ENCODE measurements around the gene KRI1.
A peak's percentile ranks its signal among the peaks of the same experiment; 100 is the strongest.

The KRI1 gene

GRCh38 chr19:10523135-10523636 lies 42.6 kb downstream of the KRI1 start:
- H3K27me3 ChIP-seq (replicated peaks; ENCODE audit: control insufficient read depth, insufficient read depth, low read length), result peaks cover 17% of the 10 kb centered on the region
- no peak for DNase-seq (ENCODE audit: low read depth)
- H3K9ac ChIP-seq (ENCODE audit: low read length), result no peak overlapping the region
- no peak overlapping the region for H3K4me3 ChIP-seq (ENCODE audit: low read length)
- H3K9me3 ChIP-seq (ENCODE audit: control insufficient read depth, low read length), result no peaks in the 10 kb centered on the region
- H3K4me1 ChIP-seq (ENCODE audit: control insufficient read depth, insufficient read depth, low read length), result peaks cover 7% of the 10 kb centered on the region
- no peaks in the 10 kb centered on the region for H3K36me3 ChIP-seq (ENCODE audit: control insufficient read depth, insufficient read depth, low read length, severe bottlenecking)

GRCh38 chr19:10521461-10522171 lies 44.2 kb downstream of the KRI1 start:
- no peak for DNase-seq (ENCODE audit: low read depth)
- H3K4me3 ChIP-seq (ENCODE audit: low read length), result no peak overlapping the region
- H3K9ac ChIP-seq (ENCODE audit: low read length), result no peak overlapping the region
- no peaks in the 10 kb centered on the region for H3K9me3 ChIP-seq (ENCODE audit: control insufficient read depth, low read length)
- H3K36me3 ChIP-seq (ENCODE audit: control insufficient read depth, insufficient read depth, low read length, severe bottlenecking), result no peaks in the 10 kb centered on the region
- H3K27me3 ChIP-seq (replicated peaks; ENCODE audit: control insufficient read depth, insufficient read depth, low read length), result peaks cover 17% of the 10 kb centered on the region
- H3K4me1 ChIP-seq (ENCODE audit: control insufficient read depth, insufficient read depth, low read length), result peaks cover 11% of the 10 kb centered on the region

- Histone ChIP-seq H3K4me3 (ENCODE audit: low read length) (no peak overlapping the region), H3K9me3 (ENCODE audit: control insufficient read depth, low read length) (no peaks in the 10 kb centered on the region), H3K9ac (ENCODE audit: low read length) (no peak overlapping the region), H3K36me3 (ENCODE audit: control insufficient read depth, insufficient read depth, low read length, severe bottlenecking) (no peaks in the 10 kb centered on the region), H3K27me3 (replicated peaks; ENCODE audit: control insufficient read depth, insufficient read depth, low read length) (peaks cover 17% of the 10 kb centered on the region), H3K4me1 (ENCODE audit: control insufficient read depth, insufficient read depth, low read length) (peaks cover 11% of the 10 kb centered on the region)
- DNase-seq (ENCODE audit: low read depth), result no peak
These were observed 45.0 kb downstream of the KRI1 start for GRCh38 chr19:10520652-10521318.

- Histone ChIP-seq H3K4me1 (ENCODE audit: control insufficient read depth, insufficient read depth, low read length) (peaks cover 11% of the 10 kb centered on the region), H3K36me3 (ENCODE audit: control insufficient read depth, insufficient read depth, low read length, severe bottlenecking) (no peaks in the 10 kb centered on the region), H3K27me3 (replicated peaks; ENCODE audit: control insufficient read depth, insufficient read depth, low read length) (peaks cover 17% of the 10 kb centered on the region), H3K9me3 (ENCODE audit: control insufficient read depth, low read length) (no peaks in the 10 kb centered on the region), H3K4me3 (ENCODE audit: low read length) (no peak overlapping the region), H3K9ac (ENCODE audit: low read length) (no peak overlapping the region)
- DNase-seq (ENCODE audit: low read depth), result no peak
These were observed 46.4 kb downstream of the KRI1 start for GRCh38 chr19:10519421-10519820.

GRCh38 chr19:10518444-10519361 lies 47.1 kb downstream of the KRI1 start:
- Histone ChIP-seq H3K4me3 (ENCODE audit: low read length) (no peak overlapping the region), H3K27me3 (replicated peaks; ENCODE audit: control insufficient read depth, insufficient read depth, low read length) (peaks cover 15% of the 10 kb centered on the region)

GRCh38 chr19:10517760-10518443 lies 47.9 kb downstream of the KRI1 start:
- Histone ChIP-seq H3K4me3 (ENCODE audit: low read length) (peak overlapping the region; percentile 66), H3K4me1 (ENCODE audit: control insufficient read depth, insufficient read depth, low read length) (peaks cover 11% of the 10 kb centered on the region), H3K9ac (ENCODE audit: low read length) (no peak overlapping the region), H3K27me3 (replicated peaks; ENCODE audit: control insufficient read depth, insufficient read depth, low read length) (peaks cover 23% of the 10 kb centered on the region), H3K9me3 (ENCODE audit: control insufficient read depth, low read length) (no peaks in the 10 kb centered on the region), H3K36me3 (ENCODE audit: control insufficient read depth, insufficient read depth, low read length, severe bottlenecking) (no peaks in the 10 kb centered on the region)
- DNase-seq (ENCODE audit: low read depth), result peak; percentile 61

More at GRCh38 chr19:10518444-10519361, 47.1 kb downstream of the KRI1 start:
- Histone ChIP-seq H3K4me1 (ENCODE audit: control insufficient read depth, insufficient read depth, low read length) (peaks cover 11% of the 10 kb centered on the region), H3K9me3 (ENCODE audit: control insufficient read depth, low read length) (no peaks in the 10 kb centered on the region), H3K36me3 (ENCODE audit: control insufficient read depth, insufficient read depth, low read length, severe bottlenecking) (no peaks in the 10 kb centered on the region), H3K9ac (ENCODE audit: low read length) (no peak overlapping the region)
- no peak for DNase-seq (ENCODE audit: low read depth)

GRCh38 chr19:10517361-10517759 lies 48.5 kb downstream of the KRI1 start, which contains the start of gene S1PR5:
Gene S1PR5, minus strand, starts transcription at chr19:10517447. Its CDS starts 2,436 bp downstream, at chr19:10515011.
- peak within 1 kb of the TSS; percentile 66 for H3K4me3 ChIP-seq (ENCODE audit: low read length)
- peak; percentile 76 for DNase-seq (ENCODE audit: low read depth)
- no peak within 1 kb of the TSS for H3K9ac ChIP-seq (ENCODE audit: low read length)
- no peaks in the 10 kb centered on the region for H3K36me3 ChIP-seq (ENCODE audit: control insufficient read depth, insufficient read depth, low read length, severe bottlenecking)
- no peaks in the 10 kb centered on the region for H3K9me3 ChIP-seq (ENCODE audit: control insufficient read depth, low read length)
- peaks cover 11% of the 10 kb centered on the region for H3K4me1 ChIP-seq (ENCODE audit: control insufficient read depth, insufficient read depth, low read length)
- H3K27me3 ChIP-seq (replicated peaks; ENCODE audit: control insufficient read depth, insufficient read depth, low read length), result peaks cover 24% of the 10 kb centered on the region

GRCh38 chr19:10516671-10517286 lies 49.0 kb downstream of the KRI1 start:
- Histone ChIP-seq H3K27me3 (replicated peaks; ENCODE audit: control insufficient read depth, insufficient read depth, low read length) (peaks cover 24% of the 10 kb centered on the region), H3K4me1 (ENCODE audit: control insufficient read depth, insufficient read depth, low read length) (peaks cover 11% of the 10 kb centered on the region), H3K9me3 (ENCODE audit: control insufficient read depth, low read length) (no peaks in the 10 kb centered on the region), H3K4me3 (ENCODE audit: low read length) (peak overlapping the region; percentile 66), H3K36me3 (ENCODE audit: control insufficient read depth, insufficient read depth, low read length, severe bottlenecking) (no peaks in the 10 kb centered on the region), H3K9ac (ENCODE audit: low read length) (no peak overlapping the region)
- peak; percentile 56 for DNase-seq (ENCODE audit: low read depth)

- Histone ChIP-seq H3K9me3 (ENCODE audit: control insufficient read depth, low read length) (no peaks in the 10 kb centered on the region), H3K36me3 (ENCODE audit: control insufficient read depth, insufficient read depth, low read length, severe bottlenecking) (no peaks in the 10 kb centered on the region), H3K4me3 (ENCODE audit: low read length) (no peak overlapping the region), H3K9ac (ENCODE audit: low read length) (no peak overlapping the region), H3K27me3 (replicated peaks; ENCODE audit: control insufficient read depth, insufficient read depth, low read length) (peaks cover 24% of the 10 kb centered on the region), H3K4me1 (ENCODE audit: control insufficient read depth, insufficient read depth, low read length) (peaks cover 11% of the 10 kb centered on the region)
- no peak for DNase-seq (ENCODE audit: low read depth)
These were observed 49.8 kb downstream of the KRI1 start for GRCh38 chr19:10516064-10516385.
